Endothelial cell of umbilical vein (primary cell): ENCODE results near the gene ZBTB8A. TPM values are rescaled to one million over a fixed set of nuclear protein-coding genes. Genes with fewer than 3 reads are reported as not detected.

Experiments used
- BruUV-seq: library from RNA; stranded (reverse); fragments of 400-500 nt; replicated peaks from 2 replicates; lab custom pipeline; 2021; lab: Mats Ljungman, UMichigan
- CTCF ChIA-PET: fragments of 300-600, 350-600 bp; sonication (Branson Sonifier 250); formaldehyde crosslinking; loops from one replicate; lab custom pipeline; 2021; ENCODE audit warnings: antibody characterized with exemption, inconsistent platforms; lab: Charles Lee
- POLR2A ChIA-PET: fragments of 300-600, 350-600 bp; sonication (Branson Sonifier 250); formaldehyde crosslinking; loops from one replicate; lab custom pipeline; 2021; ENCODE audit warnings: antibody characterized with exemption, inconsistent platforms; lab: Charles Lee
- DNase-seq: peaks from one replicate; pipeline ENCODE4 v3.0.0-alpha.2; 2011; ENCODE audit warnings: low read depth, low spot score
- FAIRE-seq: peaks from 2 replicates; lab custom pipeline; 2011; peaks lifted over from hg19 to GRCh38; lab: Jason Lieb, UNC
- H2AFZ ChIP-seq: 2 replicates; pipeline ENCODE4 v1.6.0; 2012; ENCODE audit warnings: low read depth, low read length, control low read depth, inconsistent platforms
- H3K27ac ChIP-seq: 2 replicates; pipeline ENCODE4 v1.5.1; 2011; ENCODE audit warnings: low read depth, mild to moderate bottlenecking, control low read depth, low read length, moderate library complexity; ENCODE audit not compliant: insufficient read depth
- H3K27me3 ChIP-seq, 2 experiments: 2 replicates each; pipeline versions ENCODE4 v1.6.0 to v1.6.1; 2011; ENCODE audit warnings: low read length in 2 of 2, mixed read lengths in 1 of 2; ENCODE audit not compliant: control insufficient read depth in 2 of 2, insufficient read depth in 2 of 2
- H3K36me3 ChIP-seq, 2 experiments: 2 replicates in 1 of 2; 3 replicates in 1 of 2; pipeline ENCODE4 v1.5.1; 2011; ENCODE audit warnings: low read length in 2 of 2, mild to moderate bottlenecking in 1 of 2, moderate library complexity in 1 of 2; ENCODE audit not compliant: control insufficient read depth in 2 of 2, insufficient read depth in 2 of 2; ENCODE audit errors: extremely low read depth in 1 of 2
- H3K4me1 ChIP-seq: 3 replicates; pipeline ENCODE4 v1.5.1; 2011; ENCODE audit warnings: mild to moderate bottlenecking, low read length; ENCODE audit not compliant: control insufficient read depth, insufficient read depth; ENCODE audit errors: extremely low read depth
- H3K4me2 ChIP-seq: 2 replicates; pipeline ENCODE4 v1.6.1; 2011; ENCODE audit warnings: low read length, control low read depth, mixed read lengths; ENCODE audit not compliant: insufficient read depth
- H3K4me3 ChIP-seq, 3 experiments: fragments of 200-600 bp in 1 of 3; sonication (generic), shearing (Covaris generic) in 1 of 3; replicated peaks in 1 of 3; 2 replicates each; pipeline ENCODE4 v1.5.1; 2011 to 2016; ENCODE audit warnings: control low read depth in 3 of 3, low read length in 3 of 3, mild to moderate bottlenecking in 2 of 3, inconsistent platforms in 1 of 3, low read depth in 1 of 3, moderate library complexity in 1 of 3; ENCODE audit not compliant: insufficient read depth in 1 of 3
- H3K79me2 ChIP-seq: 2 replicates; pipeline ENCODE4 v1.6.0; 2012; ENCODE audit warnings: low read length, inconsistent platforms; ENCODE audit not compliant: control insufficient read depth, insufficient read depth
- H3K9ac ChIP-seq: replicated peaks from 2 replicates; pipeline ENCODE3; 2011; ENCODE audit warnings: low read length, control low read depth; ENCODE audit not compliant: insufficient read depth; ENCODE audit errors: extremely low read depth
- H3K9me1 ChIP-seq: replicated peaks from 3 replicates; pipeline ENCODE4 v1.6.0; 2011; ENCODE audit warnings: mild to moderate bottlenecking, low read length; ENCODE audit not compliant: control insufficient read depth, insufficient read depth; ENCODE audit errors: extremely low read depth
- H3K9me3 ChIP-seq: replicated peaks from 2 replicates; pipeline ENCODE4 v1.5.1; 2012; ENCODE audit warnings: low read length, inconsistent platforms; ENCODE audit not compliant: control insufficient read depth, insufficient read depth
- H4K20me1 ChIP-seq: replicated peaks from 2 replicates; pipeline ENCODE3; 2011; ENCODE audit warnings: mild to moderate bottlenecking, low read length; ENCODE audit not compliant: control insufficient read depth, insufficient read depth; ENCODE audit errors: extremely low read depth
- CTCF ChIP-seq, 2 donors: IDR thresholded peaks; 1 replicate in 1 of 2; 2 replicates in 1 of 2; pipeline ENCODE4 v1.5.1; 2011; ENCODE audit warnings: low read length in 2 of 2, mild to moderate bottlenecking in 2 of 2, moderate library complexity in 2 of 2, control low read depth in 1 of 2, inconsistent platforms in 1 of 2, low read depth in 1 of 2; ENCODE audit not compliant: insufficient read depth in 1 of 2; ENCODE audit errors: extremely low read depth in 1 of 2
- EZH2 ChIP-seq: IDR thresholded peaks from 2 replicates; pipeline ENCODE4 v1.6.1; 2012; ENCODE audit warnings: borderline replicate concordance, low read depth, mild to moderate bottlenecking, moderate library complexity, low read length, inconsistent platforms; ENCODE audit not compliant: severe bottlenecking
- FOS ChIP-seq: IDR thresholded peaks from 2 replicates; pipeline ENCODE4 v1.6.1; 2011; ENCODE audit warnings: mild to moderate bottlenecking, low read length, moderate library complexity, borderline replicate concordance; ENCODE audit not compliant: insufficient read depth
- GATA2 ChIP-seq: IDR thresholded peaks from 2 replicates; pipeline ENCODE4 v1.7.0; 2011; ENCODE audit warnings: low read depth, mild to moderate bottlenecking, moderate library complexity, mixed read lengths, low read length; ENCODE audit not compliant: insufficient read length, insufficient read depth
- JUN ChIP-seq: IDR thresholded peaks from 2 replicates; pipeline ENCODE4 v1.6.1; 2011; ENCODE audit warnings: borderline replicate concordance, low read depth; ENCODE audit not compliant: insufficient read length, insufficient read depth
- MAX ChIP-seq: IDR thresholded peaks from 2 replicates; pipeline ENCODE4 v1.6.1; 2011; ENCODE audit not compliant: insufficient read depth, insufficient read length
- MYC ChIP-seq: IDR thresholded peaks from one replicate; pipeline ENCODE4 v1.6.1; 2011; ENCODE audit warnings: mild to moderate bottlenecking, low read depth, low read length
- POLR2A ChIP-seq: IDR thresholded peaks from 2 replicates; pipeline ENCODE4 v1.6.1; 2012; ENCODE audit warnings: low read depth, mild to moderate bottlenecking, control low read depth, low read length
- POLR2AphosphoS5 ChIP-seq: IDR thresholded peaks from 2 replicates; pipeline ENCODE4 v1.6.1; 2012; ENCODE audit warnings: low read depth, mild to moderate bottlenecking, control low read depth, low read length, moderate library complexity; ENCODE audit not compliant: insufficient read depth
- dilution Hi-C: fragments of 300-500 bp; cut with MboI; formaldehyde crosslinking; loops from one replicate; pipeline ENCODE4 v1.15.0; 2019; ENCODE audit warnings: low sequenced_read_pairs; ENCODE audit not compliant: extremely low pct_ligation_motif_present
- intact Hi-C: fragments of 100-400 bp; cut with micrococcal nuclease; formaldehyde crosslinking; loops from one replicate; pipeline ENCODE4 v1.10.0; 2022
- polyA plus RNA-seq, 4 experiments: library from polyadenylated mRNA; depleted of rRNA in 3 of 4; stranded (reverse) in 3 of 4; unstranded in 1 of 4; fragments of >200 nt; gene quantifications; 2 replicates each; pipeline versions ENCODE4 v1.2.1 to v1.2.3, GENCODE V29; 2011 to 2012; ENCODE audit warnings: missing spikeins in 1 of 4
- total RNA-seq: library from RNA; stranded (reverse); gene quantifications from 2 replicates; pipeline ENCODE4 v1.2.3, GENCODE V29; 2021

Gene ZBTB8A
- total and polyA plus RNA-seq, 2 donors (not counting 3 experiments of a cell fraction or from before 2014, with no cell fraction given) = 3.1 to 9.6 TPM

DNA sequence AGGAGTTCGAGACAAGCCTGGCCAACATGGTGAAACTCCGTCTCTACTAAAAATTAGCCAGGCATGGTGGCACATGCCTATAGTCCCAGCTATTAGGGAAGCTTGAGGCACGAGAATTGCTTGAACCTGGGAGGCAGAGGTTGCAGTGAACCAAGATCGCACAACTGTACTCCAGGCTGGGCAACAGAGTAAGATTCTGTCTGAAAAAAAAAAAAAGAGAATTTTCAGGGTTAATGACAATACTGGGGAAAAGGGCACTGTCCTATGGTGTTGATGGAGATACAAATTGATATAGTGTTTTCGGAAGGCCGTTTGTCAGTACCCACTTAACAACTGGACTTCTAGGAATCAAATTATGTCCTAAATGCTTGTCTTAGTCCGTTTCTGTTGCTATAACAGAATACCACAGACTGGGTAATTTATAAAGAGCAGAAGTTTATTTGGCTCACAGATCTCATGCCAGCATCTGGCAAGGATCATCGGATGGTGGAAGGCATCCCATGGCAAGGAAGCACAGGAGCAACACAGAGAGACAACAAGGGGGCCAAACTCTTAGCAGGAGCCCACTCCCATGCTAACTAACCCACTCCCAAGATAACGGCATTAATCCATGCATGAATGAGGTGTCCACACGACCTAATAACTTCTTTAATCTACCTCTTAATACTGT lies 41.3 kb downstream of the ZBTB8A start:
- dilution Hi-C loops = no loop called here
- TF ChIP-seq JUN (no peak), CTCF (IDR thresholded peaks at IDR 0.05; ENCODE audit: extremely low read depth in 1 of 2, insufficient read depth in 1 of 2, low read depth in 1 of 2, low read length in 2 of 2) (no peak)
- H2AFZ ChIP-seq = no peak overlapping the region
- no peaks in the 10 kb centered on the region for H4K20me1 ChIP-seq
- no peaks in the 10 kb centered on the region for H3K9me3 ChIP-seq
- H3K27me3 ChIP-seq = no peaks in the 10 kb centered on the region
- H3K79me2 ChIP-seq = no peaks in the 10 kb centered on the region
- DNase-seq (no peak), FAIRE-seq (no peak)
- intact Hi-C loops = no loop called here
- no peak overlapping the region for H3K4me3 ChIP-seq
- no peaks in the 10 kb centered on the region for H3K4me1 ChIP-seq
- H3K27ac ChIP-seq = no peak overlapping the region
- no peak overlapping the region for H3K9ac ChIP-seq
- no TSS peak for BruUV-seq
- POLR2A ChIA-PET = no interaction called here
- no peak overlapping the region for H3K4me2 ChIP-seq
- CTCF ChIA-PET = no interaction called here
- H3K36me3 ChIP-seq = no peaks in the 10 kb centered on the region
- H3K9me1 ChIP-seq = no peaks in the 10 kb centered on the region

DNA sequence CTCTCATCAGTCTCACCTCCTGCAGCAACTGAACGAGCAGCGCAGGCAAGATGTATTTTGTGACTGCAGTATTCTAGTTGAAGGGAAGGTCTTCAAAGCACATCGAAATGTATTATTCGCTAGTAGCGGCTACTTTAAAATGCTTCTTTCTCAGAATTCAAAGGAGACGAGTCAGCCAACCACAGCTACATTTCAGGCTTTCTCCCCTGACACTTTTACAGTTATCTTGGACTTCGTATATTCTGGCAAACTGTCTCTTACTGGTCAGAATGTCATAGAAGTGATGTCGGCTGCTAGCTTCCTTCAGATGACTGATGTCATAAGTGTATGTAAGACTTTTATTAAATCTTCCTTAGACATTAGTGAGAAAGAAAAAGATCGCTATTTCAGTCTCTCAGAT lies 53.7 kb downstream of the ZBTB8A start:
- peaks cover 2% of the 10 kb centered on the region for H3K4me1 ChIP-seq
- no peak overlapping the region for H2AFZ ChIP-seq
- H3K36me3 ChIP-seq = peaks cover 0 to 14% of the 10 kb centered on the region in 2 experiments
- H3K9me1 ChIP-seq = no peaks in the 10 kb centered on the region
- POLR2A ChIA-PET = no interaction called here
- FAIRE-seq (no peak), DNase-seq (no peak)
- H3K4me3 ChIP-seq = no peak overlapping the region
- H3K4me2 ChIP-seq = no peak overlapping the region
- no TSS peak for BruUV-seq
- intact Hi-C loops (no loop called here), dilution Hi-C loops (no loop called here)
- no peaks in the 10 kb centered on the region for H4K20me1 ChIP-seq
- no peaks in the 10 kb centered on the region for H3K9me3 ChIP-seq
- no peaks in the 10 kb centered on the region for H3K79me2 ChIP-seq
- no peak overlapping the region for H3K9ac ChIP-seq
- H3K27ac ChIP-seq = no peak overlapping the region
- no peaks in the 10 kb centered on the region for H3K27me3 ChIP-seq
- CTCF ChIA-PET = interaction anchor here (0.6 to 1.0 kb wide), 2 partner anchors 8 to 56 kb away, joined by 3 read pairs; no protein-coding TSS in a partner anchor
- no peak for TF ChIP-seq MYC
- TF ChIP-seq FOS = no peak
- TF ChIP-seq EZH2 = no peak
- TF ChIP-seq POLR2A = no peak
- no peak for TF ChIP-seq CTCF (IDR thresholded peaks at IDR 0.05; ENCODE audit: extremely low read depth in 1 of 2, insufficient read depth in 1 of 2, low read depth in 1 of 2, low read length in 2 of 2)
- TF ChIP-seq GATA2 = no peak
- no peak for TF ChIP-seq JUN
- no peak for TF ChIP-seq MAX
- TF ChIP-seq POLR2AphosphoS5 = no peak
